Activated naive CD8-positive, alpha-beta T cell treated with anti-CD3 and anti-CD28 coated beads, Interleukin-2, amount 50 U/mL, for 16 hours (primary cell): ENCODE results near the gene MAPKAP1.

Experiments
- DNase-seq: peaks from one replicate; pipeline ENCODE4 v3.0.0-alpha.2; 2020; ENCODE audit warnings: low read depth, low spot score

Gene MAPKAP1

DNA sequence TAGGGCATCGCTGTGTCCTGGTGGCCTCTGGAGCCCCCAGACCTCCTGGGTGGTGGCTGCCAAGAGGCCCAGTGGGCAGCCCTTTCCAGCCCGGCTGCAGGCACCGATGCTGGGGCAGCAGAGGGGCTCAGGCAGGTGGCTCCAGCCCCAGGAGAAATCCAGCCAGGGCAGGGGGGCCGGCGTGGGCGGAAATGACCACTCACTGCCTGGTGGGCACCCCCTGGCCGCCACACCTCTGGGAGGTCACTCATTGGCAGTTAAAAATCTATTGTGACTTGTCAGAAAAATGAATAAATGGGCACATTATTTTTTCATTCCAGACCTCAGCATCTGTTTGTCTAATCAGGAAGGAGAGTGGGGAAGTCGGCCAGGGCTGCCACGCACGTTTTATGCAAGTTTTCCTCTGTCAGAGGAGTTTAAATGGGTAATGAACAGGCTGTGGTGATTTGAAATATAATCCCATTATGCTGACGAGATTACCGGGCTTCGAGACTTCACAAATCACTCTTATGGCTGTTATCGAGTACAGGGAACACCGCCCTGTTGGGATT is 273.5 kb downstream of the MAPKAP1 start:
- DNase-seq: no peak

DNA sequence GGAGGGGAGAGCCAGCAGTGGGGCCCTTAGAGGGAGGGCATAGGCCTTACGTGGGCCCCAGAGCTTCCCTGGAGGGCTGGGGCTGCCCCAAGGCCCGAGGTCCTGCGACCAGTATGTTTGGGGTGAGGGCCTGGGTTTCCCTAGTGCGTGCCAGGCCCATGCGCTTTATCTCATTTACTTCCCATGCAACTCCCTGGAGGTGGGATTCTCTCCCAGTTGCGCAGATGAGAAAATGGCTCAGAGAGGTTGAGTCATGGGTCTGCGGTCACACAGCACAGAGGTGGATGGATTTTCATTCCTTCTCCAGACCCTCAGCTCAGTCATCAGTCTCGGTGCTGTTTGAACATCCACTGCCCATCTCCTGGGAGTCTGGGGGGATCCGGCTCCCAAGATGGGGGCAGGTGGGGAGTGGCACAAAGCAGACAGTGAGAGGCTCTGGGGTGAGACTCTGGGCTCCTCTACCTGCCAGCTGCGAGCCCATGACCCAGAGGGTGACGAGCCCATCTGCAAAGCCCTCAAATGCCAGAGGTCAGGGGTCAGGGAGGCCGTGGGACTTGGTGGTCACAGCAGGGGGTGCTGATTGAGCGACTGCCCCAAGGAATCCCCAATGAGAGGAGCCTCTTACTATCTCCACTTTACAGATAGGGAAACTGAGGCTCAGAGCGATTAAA is 274.2 kb downstream of the MAPKAP1 start:
- no peak for DNase-seq

DNA sequence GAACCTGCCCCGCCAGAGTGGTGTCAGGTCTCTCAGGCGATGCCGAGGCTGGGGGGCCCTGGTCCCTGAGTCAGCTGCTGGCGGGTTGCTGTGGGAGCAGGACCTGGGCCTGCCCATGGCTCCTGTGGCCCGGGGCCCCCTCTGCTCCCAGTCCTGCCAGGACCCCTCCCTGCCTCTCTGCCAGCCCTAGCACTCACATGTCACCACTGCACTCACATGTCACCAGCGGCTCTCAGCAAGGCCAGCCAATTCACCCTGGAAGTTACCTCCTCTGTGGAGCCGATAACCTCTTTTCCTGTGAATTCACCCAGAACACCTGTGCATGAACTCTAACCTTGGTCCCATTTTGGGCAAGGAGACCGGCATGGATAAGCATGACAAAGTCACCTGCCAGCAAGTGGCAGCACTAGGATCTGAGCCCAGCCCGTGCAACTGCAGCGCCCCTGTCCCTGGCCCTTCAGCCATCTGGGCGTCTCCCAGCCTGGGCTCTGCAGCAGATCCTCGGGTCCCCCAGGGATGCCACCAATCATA is 275.2 kb downstream of the MAPKAP1 start:
- no peak for DNase-seq

GRCh38 chr9:125431012-125431305 is 276.0 kb downstream of the MAPKAP1 start:
- DNase-seq: no peak

DNA sequence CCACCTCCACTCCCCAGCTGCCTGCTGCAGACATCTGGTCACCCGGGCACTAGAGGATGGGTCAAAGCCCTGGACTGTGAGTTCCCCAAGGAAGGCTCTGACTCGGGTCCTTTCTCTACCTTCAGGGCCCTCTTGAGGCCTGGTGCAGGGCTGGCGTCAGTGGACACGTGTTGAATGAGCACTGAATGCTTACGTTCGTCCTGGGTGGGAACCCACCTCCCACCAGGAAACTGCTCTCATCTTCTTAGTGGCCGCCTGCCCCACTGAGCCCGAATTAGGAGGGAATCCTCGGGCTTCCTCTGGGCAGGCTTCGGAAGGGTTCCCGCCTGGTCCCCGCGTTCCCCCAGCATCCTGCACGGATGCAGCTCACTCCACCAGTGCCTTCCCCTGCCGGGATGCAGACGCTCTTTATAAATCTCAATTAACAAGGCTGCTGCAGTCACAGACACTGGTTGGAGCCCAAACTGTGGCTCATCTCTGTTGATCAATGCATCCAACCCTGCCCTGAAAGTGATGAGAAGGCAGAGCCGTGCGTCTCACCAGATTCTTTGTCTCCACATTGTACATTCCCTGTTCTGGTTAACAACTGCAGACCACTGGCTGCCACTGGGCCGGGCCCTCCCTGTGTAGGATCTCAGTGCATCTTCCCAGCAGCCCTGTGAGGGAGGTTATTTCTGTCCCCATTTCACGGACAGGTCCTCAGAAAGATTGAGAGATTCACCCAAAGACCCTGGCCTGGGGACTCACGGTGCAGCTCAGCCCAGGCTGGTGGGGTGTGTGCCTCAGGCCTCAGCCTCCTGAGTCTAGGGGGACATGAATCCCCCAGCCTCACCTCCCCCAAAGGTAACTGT is 276.6 kb downstream of the MAPKAP1 start:
- DNase-seq: no peak

DNA sequence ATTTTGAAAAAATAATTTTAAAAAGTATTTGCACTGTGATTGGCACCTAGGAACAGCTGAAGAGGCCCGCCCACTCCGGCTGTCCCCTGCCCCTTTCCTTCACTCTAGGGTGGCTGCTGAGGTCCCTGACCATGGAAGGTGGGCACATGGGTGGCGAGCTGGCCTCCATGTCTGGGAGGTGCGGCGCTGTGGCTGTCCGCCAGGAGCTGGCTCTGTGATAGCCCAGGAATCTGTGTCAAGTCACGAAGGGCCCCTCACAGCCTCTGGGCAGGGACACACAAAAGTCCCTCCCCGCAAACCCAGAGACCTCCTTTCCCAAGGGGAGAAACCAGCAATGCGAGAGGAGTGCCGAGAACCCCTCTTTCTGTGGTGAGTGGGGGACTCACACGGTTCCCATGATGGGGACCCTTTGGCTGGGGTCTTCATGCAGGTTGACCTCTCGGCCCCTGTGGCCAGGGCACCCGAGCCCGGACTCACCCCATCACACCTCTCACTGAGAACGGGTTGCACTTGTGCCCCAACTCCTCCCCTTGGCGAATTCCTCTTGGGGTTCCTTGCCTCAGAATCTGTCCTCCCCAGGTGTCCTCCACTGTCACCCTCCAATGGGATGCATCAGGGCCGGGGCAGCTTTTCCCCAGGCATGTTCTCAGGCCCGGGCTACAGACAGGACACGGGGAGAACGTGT is 277.4 kb downstream of the MAPKAP1 start:
- no peak for DNase-seq

GRCh38 chr9:125428902-125429467 is 278.0 kb downstream of the MAPKAP1 start:
- no peak for DNase-seq

GRCh38 chr9:125428060-125428901 is 278.7 kb downstream of the MAPKAP1 start:
- no peak for DNase-seq

DNA sequence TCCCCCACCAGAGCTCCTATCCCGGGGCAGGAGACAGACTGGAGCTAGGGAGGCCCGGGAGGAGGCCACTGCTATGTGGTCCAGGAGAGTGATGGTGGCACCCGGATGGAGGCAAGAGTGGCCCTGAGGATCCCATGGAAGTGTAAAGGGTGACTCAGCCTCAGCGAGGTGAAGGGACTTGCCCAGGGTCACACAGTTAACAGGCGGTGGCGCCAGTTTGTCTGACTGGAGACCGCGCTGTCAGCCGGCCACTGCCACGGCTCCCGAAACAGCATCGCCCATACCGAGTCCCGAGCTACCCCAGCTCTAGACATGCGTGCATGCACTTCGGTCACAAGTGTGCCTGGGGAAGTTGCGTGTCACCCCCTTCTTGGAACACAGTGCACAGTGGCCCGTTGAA is 279.5 kb downstream of the MAPKAP1 start:
- DNase-seq: no peak

- no peak for DNase-seq
Observed at GRCh38 chr9:125426926-125427325, 280.1 kb downstream of the MAPKAP1 start.

DNA sequence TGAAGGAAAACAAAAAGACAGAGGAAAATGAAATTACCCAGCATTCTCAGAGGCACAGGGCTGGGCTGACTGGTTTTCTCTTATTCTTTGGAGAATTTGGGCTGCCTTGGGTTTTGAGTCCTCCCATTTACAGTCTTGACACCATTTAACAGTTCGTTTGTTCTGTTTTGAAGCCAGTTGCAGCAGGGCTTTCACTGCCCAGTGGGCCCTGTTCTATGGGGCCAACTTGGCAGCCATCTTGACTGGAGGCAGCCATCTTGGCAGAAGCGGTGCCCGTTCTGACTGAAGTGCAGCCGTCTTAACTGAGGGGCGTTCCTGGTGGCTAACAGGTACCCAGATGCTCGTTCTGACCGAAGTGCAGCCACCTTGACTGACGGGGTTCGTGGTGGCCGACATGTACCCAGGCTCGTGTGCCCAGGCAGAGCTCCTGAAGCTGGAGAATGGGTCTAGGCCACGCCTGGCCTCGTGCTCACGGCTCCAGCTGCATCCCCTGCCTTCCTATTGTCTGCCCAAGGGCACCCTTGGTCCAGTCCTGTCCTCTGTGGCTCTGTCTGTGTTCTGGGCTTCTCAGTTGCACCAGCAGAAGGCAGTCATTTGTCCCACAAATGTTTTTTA is 281.0 kb downstream of the MAPKAP1 start:
- DNase-seq: no peak

GRCh38 chr9:125425170-125425897 is 281.7 kb downstream of the MAPKAP1 start:
- DNase-seq: no peak

- no peak for DNase-seq
Observed at GRCh38 chr9:125423964-125424363, 283.0 kb downstream of the MAPKAP1 start.

DNA sequence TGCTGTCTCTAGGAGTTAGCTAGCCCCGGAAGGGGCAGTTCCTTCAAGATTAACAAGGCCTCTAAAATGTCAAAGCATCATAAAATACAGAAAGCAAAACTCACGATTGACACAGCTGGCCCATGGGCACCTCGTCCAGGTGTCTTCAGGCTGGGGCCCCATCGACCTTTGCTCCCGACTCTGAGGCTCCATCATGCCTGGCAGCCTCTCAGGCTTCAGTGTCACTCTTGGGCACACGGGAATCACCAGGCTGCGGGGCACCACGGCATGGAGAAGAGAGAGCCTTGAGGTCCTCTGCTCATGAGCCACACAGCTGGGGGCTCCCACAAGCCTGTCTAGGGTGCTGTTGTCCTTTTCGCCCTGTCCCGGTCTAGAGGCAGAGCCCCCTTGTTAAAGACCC is 284.2 kb downstream of the MAPKAP1 start:
- DNase-seq: no peak

DNA sequence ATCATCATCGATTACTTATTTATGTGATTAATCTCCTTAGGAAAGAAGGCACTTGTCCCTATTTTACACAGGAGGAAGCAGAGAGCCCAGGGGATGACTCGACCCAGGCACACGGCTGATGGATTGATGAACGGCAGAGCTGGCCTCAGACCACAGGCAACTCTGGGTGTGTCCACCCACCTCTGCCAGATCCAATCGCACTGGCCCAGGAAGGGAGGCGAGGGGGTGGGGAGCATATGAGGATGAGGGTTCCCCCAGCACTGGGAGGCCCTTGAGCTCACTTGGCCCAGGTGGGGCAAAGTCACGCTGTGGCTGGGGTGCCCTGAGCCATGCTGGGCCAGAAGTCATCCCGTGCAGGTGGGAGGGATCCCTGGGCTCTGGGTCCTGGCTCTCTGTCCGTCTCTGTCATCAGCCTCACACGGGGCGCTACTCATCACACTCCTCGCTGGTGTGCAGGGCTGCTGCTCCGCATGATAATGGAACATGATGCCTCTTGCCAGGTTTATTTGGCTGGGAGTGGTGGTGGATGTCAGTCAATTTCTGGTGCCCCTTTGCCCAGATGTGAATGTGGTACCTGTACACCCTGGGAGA is 285.3 kb downstream of the MAPKAP1 start:
- no peak for DNase-seq

GRCh38 chr9:125421166-125421565 is 285.8 kb downstream of the MAPKAP1 start:
- DNase-seq: no peak

DNA sequence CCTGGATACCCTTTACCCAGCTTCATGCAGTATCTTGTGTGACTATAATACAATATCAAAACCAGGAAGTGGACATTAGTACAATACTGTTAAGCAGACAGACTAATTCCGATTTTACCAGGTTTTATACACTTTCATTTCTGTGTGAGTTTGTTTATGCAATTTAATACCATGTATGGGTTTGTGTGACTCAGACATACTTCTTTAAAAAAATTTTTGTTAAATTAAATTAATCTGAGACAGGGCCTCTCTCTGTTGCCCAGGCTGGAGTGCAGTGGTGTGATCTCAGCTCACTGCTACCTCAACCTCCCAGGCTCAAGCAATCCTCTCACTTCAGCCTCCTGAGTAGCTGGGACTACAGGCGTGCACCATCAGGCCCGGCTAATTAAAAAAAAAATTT is 288.6 kb downstream of the MAPKAP1 start:
- DNase-seq: no peak

GRCh38 chr9:125416517-125416916 is 290.5 kb downstream of the MAPKAP1 start:
- no peak for DNase-seq
